NCI-H748 treated with DMSO at 0.1 percent for 48 hours (cell line): ENCODE data around the gene SEMA6A.

Experiments used
- DNase-seq: peaks from one replicate; lab custom pipeline; 2025; lab: John Stamatoyannopoulos, UW

Gene SEMA6A

DNA sequence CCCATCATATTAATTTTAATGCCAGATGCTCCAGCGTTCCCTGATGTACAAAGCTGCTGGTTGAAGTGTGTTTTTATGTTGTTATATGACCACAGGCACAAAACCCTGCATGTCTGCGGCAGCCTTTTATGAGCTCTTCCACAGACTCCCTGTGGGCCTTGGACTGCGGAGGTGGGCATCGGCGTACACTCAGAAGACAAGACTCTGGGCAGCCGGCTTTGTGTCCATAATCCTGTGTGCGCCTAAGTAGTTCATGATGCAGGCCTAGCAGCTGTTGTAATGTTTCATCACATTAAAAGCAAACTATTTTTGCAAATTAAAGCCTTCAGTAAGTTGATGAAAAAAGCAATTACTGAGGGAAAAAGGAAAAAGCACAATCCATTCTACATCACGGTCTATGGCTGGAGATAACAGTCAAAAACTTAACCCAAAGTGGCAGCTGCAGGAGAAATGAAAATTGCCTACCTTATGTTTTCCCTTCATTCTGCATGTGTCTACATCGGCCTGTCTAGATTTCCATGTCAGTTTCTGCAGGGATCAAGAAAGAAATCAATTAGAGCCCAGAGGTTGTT, 78.8 kb downstream of the SEMA6A start:
- no peak for DNase-seq

DNA sequence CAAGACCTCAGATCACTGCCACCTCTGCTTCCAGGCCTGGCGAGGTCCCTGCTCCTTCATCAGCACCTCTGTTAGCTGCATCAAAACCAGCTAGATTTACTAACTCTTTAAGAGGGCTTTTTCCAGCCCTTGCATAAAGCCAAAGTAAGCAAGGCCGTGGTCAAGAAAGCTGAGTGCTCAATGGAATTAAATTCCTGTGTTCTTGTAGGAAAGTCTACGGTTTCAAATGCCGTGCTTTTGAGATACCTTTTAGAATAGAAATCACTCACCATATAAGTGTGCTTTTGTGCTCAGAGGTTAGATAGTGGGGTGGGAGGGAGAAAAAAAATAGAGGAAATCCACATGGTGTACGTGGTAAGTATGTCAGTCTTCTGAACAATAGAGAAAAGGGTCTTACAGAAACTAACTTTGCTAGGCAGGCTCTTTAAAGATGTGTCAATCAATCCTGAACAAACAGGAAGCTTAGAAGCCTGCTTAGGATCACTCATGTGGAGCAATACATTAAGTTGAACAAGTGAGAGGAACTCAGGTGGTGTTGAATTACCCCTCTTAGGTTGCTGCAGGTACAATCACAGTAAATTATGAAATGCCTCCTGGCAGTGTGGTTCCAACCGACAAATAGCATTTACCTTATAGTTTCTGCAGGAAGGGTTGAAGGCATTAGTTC, 79.7 kb downstream of the SEMA6A start:
- peak; percentile 86 for DNase-seq

DNA sequence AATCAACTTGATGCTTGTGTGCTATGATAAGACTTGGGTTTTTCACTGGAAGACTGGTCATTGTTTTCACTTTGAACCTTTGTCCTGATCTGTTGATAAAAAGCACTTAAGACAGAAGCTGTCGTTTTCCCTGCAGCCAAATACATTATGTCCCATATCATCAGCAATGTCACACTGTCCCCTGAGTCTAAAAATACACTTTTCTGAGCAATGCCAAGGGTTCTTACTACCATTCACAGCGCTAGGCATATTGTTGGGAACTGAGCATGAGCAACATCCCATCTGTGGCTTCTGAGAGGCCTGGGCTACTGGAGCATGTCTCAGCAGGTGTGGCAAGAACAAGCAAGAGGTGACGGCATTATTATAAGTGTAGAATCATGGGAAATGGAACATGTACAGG, 81.8 kb downstream of the SEMA6A start:
- DNase-seq, result no peak

DNA sequence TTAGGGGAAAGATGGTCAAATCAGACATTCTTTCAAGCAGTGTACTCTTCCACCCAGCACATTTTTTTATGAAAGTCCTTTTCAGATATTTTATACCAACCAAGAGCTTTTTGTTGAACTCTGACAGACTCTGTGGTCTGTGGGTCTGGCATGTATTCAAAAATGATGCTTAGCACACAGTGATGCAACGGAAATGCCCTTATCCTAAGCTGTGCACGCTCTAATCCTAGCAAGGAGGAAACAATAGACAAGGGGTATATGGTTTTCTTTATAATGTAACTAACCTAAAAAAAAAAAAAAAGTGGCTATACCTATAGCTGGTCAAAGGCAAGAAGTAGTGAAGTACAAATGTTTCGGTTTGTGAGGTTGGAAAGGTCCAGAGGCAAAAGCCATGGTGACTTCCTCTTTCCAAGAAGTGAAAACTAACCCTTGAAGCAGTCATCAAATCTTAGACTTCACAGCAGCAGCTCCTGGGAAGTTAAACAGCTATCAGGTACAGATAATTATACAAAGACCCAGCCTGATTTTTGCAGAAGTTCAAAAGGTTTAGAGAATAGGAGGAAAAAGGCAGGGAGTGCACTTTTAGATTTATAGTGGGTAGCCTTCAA, 82.5 kb downstream of the SEMA6A start:
- DNase-seq, result no peak

DNA sequence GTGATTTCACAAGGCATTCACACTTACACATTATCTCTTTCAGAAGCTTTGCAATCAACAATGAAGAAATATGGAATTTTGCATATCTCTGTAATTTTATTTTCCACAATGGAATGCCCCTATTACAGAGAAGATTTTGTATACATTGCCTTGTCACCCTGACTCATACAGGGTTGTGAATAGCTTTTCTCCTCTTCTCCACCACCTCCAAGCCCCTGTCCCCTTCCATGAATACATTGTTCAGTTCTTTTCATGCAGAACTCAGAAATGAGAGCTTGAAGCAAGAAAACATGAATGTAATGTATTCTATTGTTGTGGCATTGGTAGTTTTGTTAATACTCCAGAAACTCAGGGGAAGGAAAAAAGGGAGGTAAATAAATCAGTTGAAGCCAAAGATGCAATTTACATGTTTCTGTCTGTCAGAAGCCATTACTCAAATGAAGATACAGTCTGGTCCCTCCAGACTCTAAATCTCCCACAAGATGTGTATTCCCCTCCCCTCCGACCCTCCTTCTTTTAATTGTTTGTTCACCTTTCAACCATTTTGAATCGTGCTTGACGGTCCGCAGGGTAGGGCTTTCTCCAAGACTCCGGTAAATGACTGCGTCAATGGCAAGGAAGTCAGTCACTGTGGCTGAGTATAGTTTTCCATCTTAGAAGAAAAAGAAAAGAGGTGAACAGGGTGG, 86.1 kb downstream of the SEMA6A start:
- no peak for DNase-seq

DNA sequence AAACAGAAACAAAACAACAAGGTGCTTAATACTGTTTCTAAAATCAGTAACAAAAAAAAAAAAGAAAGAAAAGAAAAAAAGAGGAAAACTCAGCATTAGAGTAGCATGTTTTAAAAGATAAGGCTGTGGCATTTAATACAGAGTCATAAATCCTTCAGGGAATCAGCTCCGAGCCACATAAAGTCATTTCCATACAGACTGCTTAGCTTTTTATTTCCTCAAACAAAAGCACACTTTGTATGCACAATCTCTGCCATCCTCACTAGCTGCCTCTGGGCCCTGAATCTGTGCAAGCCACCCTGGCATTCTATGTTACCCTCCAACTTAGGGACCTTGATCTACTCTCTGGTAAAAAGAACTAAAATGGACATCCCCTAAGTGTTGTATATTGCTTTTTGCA, 87.6 kb downstream of the SEMA6A start:
- DNase-seq, result no peak

DNA sequence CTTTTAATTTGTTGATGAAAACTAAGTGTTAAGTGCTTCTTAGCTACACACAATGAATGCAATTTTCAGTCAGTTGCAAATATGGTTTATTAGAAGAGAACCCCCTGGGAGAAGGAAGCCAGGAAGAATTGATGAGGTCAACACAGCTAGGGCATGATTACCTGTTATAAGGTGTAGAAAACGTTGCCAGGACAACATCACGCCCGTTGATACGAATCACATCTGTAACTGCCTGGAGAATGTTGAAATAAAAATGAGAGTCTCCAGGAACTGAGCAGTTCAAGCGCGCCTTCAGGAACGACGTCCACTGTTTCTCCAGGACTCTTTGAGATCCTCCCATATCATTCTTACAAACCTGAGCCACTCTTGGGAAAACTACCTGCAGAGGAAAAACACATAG, 88.0 kb downstream of the SEMA6A start:
- peak; percentile 96 for DNase-seq

DNA sequence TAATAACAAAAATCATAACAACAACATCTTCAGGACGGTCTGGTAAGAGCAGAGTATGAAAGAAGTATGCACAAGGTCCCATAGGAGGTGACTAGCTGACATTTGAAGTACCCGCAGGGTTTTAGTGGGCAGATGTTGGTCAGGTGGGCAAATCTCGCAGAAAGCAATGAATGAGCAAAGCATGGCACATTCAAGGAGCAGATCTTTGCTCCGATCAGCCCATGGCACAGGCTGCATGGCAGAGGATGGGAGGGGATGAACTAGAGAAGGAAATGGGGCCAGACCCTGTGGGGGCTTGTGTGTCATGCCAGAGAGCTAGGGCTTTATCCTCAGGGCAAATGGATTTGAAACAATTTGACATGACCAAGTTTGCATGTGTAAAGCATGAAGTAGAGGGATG, 90.0 kb downstream of the SEMA6A start:
- DNase-seq, result no peak

DNA sequence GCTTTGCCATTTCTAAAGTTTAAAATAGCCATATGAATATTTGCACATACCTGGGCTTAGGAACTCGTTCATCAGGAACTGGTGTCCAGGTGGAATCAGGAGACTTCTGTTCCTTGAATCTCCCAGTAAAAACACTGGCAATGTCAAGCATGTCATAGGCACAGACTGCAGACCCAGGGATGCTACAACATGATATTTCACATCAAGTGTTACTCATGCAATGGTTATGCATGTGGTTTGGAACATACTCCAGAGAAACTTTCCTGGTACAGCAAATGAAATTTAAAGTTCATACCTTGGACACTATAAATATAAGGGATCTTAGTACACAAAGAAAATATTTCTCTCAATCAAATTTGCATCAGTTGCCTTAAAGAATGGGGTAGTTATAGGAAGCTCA, 92.2 kb downstream of the SEMA6A start:
- no peak for DNase-seq

DNA sequence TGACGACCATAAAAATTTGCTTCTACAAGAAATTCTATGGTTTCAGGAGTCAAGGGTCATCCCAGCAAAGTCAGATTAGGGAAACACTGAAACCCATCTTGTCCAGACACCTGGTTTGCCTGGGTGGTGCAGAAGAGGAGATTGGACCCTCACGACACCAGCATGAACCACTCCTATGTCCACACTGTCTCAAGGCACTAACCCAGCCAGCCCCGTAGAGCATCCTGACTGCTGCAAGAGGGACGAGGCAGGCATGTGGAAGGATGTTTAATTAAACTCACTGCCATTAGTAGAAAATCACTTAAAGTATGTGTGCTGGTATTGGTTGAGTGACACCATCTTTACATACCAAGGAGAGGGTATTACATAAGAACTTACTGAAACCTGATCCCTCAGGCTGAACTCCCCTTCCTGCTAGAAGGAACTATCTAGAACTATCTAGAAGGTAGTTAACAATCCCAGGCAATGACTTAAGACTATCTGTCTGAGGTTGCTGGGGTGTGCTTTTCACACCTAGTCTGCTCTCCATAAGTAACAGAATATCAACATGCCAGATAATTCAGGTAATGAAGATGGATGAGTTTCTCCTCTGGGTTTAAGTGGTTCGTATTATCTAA, 93.6 kb downstream of the SEMA6A start:
- no peak for DNase-seq

DNA sequence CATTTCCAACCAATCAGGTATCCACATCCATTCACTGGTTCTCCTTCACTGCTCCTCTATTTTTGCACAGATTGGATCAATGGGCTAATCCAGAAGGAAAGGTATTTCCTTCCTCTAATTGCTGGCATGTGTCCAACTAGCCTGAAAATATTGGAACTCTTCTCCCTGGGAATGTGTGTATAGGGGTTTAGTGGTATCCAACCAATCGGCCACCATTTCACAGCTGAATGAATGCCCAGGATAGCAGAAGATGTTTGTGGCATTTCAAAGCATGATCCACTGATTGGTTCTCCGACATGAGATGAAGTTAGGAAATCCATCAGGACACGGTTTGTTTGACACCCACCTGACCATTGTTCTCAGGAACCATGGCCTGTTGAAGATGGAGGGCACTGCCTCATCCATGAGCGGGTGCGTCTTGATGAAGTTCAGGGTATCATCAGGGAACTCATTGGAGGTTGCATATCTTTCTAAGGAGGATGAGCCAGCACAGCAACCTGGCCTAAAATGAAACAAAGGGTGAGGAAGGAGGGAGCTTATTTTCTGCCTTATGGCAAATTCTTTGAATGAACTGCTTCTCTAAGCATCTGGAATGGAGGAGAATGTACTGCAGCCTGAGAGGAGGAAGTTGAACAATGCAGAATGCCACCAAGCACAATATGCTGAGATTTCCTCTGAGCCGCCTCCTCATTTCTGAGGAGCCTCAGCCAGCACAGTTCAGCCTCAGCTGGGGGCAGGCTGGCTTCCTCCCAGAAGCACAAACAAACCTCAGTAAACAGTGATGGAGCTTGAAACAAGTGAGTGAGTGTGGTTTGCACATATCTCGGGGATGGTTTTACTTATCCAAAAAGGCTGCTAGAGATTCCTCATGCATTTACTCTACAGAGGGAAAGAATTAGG, 94.6 kb downstream of the SEMA6A start:
- no peak for DNase-seq

DNA sequence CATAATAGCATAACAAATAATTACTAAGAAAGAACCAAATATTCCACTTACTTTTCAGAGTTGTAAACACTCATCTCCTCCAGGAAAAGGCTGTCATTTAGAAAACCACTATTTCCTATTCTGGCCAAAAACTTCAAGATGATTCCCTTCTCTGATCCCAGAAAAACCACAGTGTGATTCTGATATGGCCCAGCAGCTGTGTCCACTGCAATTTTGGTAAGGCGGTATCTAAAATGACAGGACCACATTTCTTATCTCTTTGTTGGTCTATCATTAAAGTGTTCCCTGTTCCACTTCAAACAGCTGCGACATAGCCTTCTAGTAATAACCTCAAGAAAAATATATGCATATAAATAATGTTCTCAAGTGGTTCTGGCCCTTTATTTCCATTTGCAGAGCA, 96.1 kb downstream of the SEMA6A start:
- no peak for DNase-seq

DNA sequence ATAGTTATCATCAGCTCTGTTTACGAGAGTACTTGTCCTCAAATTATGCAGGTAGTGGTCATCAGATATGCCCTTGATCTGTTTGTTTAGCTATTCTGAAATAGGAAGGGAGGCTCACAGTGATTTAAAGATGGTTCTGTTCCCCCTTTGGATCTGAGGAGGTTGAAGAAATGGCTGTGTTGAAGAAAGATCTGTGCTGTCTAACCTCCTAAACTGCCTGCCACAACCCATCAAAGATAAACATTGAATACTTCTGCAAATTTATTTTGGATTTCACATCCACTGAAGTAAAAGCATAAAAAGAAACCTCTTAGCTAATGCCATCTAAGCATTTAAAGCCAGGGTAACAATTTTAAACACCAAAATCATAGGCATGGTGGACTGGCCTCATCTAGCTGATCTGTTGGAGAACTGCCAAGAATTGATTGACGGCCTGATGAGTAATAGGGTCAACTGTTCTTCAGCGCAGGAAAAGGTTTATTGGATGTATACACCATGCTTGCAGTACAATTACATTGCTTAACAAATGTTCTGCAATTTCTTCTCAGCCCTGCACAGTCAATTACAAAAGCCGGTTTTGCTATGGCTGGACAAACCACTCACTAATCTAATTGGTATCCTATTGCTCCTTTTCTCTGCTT, 97.6 kb downstream of the SEMA6A start:
- peak; percentile 78 for DNase-seq

DNA sequence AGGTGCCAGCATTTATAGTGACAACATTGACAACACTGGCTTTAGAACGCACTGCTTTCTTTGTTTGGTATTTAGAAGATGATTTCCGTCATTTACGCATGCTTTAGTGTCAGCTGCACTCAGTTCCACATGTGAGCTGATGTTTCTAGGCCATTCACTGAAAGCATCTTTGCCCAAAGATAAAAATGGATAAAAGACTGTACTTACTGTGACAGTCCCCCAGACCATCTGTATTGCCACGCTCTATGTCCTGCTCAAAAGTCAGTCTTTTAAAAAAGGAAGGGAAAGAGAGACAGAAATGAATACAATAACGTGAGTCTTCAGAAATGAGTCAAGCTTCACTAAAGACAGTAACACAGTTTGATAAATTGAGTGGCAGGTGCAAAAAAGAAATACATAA, 99.3 kb downstream of the SEMA6A start:
- DNase-seq, result no peak

DNA sequence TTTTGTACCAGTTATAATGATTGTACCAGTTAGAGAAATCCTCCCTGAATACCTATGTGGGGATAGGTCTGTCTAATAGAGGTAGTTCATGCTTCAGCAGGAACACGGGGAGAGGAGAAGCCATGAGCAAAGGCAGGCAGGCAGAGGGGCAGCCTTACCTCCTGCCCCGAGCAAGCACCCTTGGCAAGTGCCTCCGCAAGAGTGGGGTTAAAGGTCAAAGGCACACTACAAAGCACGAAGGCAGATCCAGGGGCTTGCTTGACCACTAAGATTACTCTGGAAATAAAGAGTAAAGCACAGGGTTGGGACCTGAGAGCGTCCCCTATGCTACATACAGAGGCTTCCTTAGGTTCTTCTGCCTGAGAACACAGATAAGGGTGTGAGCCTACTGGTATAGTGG, 100.9 kb downstream of the SEMA6A start:
- no peak for DNase-seq

DNA sequence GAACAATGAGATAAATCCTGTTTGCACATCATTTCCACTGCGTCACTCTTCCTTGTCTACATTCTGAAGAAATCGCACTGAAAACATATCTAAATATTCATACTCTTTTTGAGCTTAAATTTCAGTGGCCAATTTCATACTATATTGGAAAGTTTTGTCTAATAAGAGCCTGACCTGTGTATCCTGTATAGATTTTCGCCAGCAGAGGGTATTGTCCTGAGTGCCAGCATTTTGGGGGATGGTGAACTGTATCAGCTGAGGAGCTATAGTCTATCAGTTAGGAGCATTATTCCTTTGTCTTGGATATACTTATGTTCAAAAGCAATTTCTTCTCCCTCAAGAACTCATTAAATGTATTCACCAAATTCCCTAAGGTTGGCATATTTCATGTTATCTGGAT, 102.3 kb downstream of the SEMA6A start:
- DNase-seq, result no peak

DNA sequence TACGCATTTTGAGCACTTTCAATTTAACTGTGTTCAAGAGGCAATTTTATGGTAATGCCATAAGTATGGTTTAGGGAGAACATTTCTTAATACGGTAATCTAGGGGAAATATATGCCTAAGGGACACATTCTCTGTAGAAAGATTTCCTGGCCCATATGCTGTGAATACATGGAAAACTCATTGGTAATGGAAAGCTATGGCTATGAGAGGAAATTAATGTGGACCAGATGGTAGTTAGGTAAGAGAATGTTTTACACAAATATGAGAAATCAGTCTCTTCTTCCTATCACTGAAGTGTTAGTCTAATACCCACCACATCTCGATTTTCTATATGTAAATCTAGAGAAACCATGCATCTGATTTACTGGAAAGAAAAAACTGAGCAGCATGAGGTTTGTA, 105.0 kb downstream of the SEMA6A start:
- no peak for DNase-seq

DNA sequence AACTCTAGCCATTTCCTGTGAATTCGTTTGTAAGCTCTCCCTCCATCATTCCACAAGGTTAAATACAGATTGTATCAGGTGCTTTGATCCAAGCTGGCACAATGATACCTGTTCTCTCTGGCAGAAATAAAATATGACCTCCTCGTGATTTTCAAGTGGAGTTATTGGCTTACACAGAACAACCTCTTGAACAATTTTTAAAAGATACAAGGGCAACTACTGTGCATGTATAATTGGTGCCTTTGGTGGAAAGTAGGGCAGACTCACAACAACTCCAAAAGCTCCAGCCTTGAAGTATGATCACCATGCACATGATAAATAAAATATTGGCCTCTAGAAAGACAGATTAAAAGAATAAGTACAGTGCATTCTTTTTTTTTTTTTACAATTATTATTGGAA, 106.0 kb downstream of the SEMA6A start:
- DNase-seq, result no peak

DNA sequence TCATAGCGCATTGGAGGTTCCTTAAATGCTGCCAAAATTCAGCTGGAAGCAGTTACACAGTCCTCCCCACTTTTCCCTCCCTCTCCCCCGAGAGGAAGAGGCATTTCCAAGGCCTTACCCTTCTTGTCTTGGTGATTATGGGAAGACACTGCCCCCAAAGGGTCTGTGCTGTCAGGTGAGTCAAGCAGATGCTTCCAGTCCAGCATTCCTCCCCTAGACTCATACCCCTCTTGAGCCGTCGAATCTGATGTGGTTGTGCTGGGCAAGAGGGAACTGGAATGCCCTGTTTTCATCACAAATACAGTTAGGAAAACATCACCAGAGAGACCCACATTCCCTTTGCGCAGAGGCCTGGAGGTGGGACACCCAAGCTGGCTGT, 107.2 kb downstream of the SEMA6A start:
- no peak for DNase-seq

DNA sequence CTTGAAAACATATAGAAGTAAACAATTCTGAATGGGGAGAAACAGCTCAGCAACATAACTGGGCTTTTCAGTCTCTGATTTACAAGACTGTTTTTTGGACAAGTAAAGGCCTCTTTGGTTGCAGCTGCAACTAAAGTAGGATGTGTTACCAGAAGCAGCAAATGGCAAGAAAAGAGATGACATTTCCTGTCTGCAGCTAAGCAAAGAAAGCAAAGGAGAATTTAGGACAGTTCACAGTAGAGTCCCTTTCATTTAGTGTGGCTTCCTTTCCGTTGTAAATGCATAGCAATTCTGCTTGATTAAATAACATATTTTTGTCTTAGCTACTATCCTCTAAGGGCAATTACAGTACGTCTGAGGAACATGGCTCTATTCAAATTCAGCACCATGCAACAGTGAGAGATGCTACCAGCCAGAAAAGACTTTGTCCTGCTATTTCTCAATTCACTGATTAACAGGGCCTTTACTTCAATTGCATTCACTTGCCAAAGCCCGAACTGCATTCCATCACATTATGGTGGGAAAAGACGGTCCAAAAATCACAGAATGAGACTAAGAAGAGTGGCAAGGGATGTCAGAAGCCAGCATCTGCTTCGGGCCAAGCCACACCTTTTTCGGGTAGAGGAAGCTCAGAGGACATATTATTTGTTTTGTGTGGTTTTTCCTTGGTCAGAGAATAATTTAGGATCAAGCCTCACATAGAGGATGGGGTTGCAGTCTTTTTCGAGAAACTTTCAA, 107.7 kb downstream of the SEMA6A start:
- DNase-seq, result no peak

DNA sequence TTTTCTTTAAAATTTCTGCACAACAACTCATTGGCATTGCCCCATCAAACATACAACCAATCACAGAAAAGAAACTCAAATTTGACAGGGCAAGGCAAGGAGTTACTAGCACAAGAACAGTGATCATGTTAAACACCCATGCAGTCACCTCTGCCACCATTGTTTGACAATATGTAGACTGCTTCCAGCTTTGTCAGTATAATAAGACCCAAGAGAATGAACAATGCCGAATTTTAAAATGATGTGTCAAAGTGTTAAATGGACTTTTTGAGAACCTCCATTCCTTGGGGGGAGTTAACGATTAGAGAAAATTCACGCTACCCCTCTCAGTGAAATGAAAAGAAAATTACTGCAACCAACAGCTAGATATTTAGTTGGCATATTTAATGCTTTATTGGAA, 109.2 kb downstream of the SEMA6A start:
- no peak for DNase-seq
